Measurements from ENCODE around the gene ADAMTS15. TPM values are rescaled to one million over a fixed set of nuclear protein-coding genes. Genes with fewer than 3 reads are reported as not detected.
A peak's percentile ranks its signal among the peaks of the same experiment; 100 is the strongest.

The ADAMTS15 gene
- total RNA-seq, 1 donor from 2014 or later = 81.6 TPM

- no peaks in the 10 kb centered on the region for H3K9me3 Mint-ChIP-seq (ENCODE audit: unreplicated experiment)
These were observed 20.7 kb upstream of the ADAMTS15 start for GRCh38 chr11:130427581-130428315.

GRCh38 chr11:130428316-130429119 is 19.9 kb upstream of the ADAMTS15 start, which contains the start of gene ADAMTS8:
ADAMTS8 (minus strand) TSS chr11:130428609; CDS start chr11:130428286, 323 bp downstream.
- no peak for DNase-seq (ENCODE audit: extremely low spot score, unreplicated experiment)
- TF ChIP-seq CTCF (IDR thresholded peaks at IDR 0.05) = no peak

More at GRCh38 chr11:130427581-130428315, 20.7 kb upstream of the ADAMTS15 start:
- H3K4me3 Mint-ChIP-seq (ENCODE audit: unreplicated experiment) = peak overlapping the region; percentile 63
- H3K27me3 Mint-ChIP-seq (ENCODE audit: unreplicated experiment) = peaks cover 65% of the 10 kb centered on the region
- TF ChIP-seq CTCF (IDR thresholded peaks at IDR 0.05) = peak; percentile 42
- no peak overlapping the region for H3K27ac Mint-ChIP-seq (ENCODE audit: unreplicated experiment)
- DNase-seq (ENCODE audit: extremely low spot score, unreplicated experiment) = no peak
- peaks cover 5% of the 10 kb centered on the region for H3K36me3 Mint-ChIP-seq (ENCODE audit: unreplicated experiment)
- peaks cover 16% of the 10 kb centered on the region for H3K4me1 Mint-ChIP-seq (ENCODE audit: unreplicated experiment)

DNA sequence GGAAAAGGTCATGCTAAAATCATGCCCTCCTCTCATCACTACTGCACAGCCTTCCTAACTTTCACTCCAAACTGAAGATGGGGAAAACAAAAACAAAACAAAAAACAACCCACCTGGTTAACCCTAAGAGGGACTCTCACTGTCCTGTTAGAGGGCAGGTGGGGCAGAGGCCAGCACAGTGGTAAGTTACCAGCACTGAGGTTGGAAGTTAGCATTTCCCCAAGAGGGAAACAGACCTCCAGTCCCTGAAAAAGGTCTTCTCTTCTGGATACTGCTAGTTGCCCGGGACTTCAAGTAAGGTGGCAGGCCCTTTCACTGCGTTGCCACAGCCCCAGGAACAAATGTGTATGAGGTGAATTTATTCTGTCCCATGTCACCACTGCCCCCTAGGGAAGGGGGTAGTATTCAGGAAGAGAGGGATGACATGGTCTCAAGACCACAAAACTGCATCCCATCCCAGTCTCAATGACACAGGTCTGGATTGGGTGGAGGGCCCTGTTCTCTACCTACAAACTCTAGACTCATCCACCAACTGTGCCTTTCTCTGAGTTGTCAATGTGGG is 19.2 kb upstream of the ADAMTS15 start:
- peaks cover 57% of the 10 kb centered on the region for H3K27me3 Mint-ChIP-seq (ENCODE audit: unreplicated experiment)
- peaks cover 16% of the 10 kb centered on the region for H3K4me1 Mint-ChIP-seq (ENCODE audit: unreplicated experiment)
- H3K9me3 Mint-ChIP-seq (ENCODE audit: unreplicated experiment) = no peaks in the 10 kb centered on the region
- peak overlapping the region; percentile 76 for H3K4me3 Mint-ChIP-seq (ENCODE audit: unreplicated experiment)
- no peak for DNase-seq (ENCODE audit: extremely low spot score, unreplicated experiment)
- H3K27ac Mint-ChIP-seq (ENCODE audit: unreplicated experiment) = no peak overlapping the region
- no peak for TF ChIP-seq CTCF (IDR thresholded peaks at IDR 0.05)
- peaks cover 5% of the 10 kb centered on the region for H3K36me3 Mint-ChIP-seq (ENCODE audit: unreplicated experiment)

More at GRCh38 chr11:130428316-130429119, 19.9 kb upstream of the ADAMTS15 start, which contains the start of gene ADAMTS8:
- peaks cover 16% of the 10 kb centered on the region for H3K4me1 Mint-ChIP-seq (ENCODE audit: unreplicated experiment)
- no peaks in the 10 kb centered on the region for H3K9me3 Mint-ChIP-seq (ENCODE audit: unreplicated experiment)
- peak within 1 kb of the TSS; percentile 76 for H3K4me3 Mint-ChIP-seq (ENCODE audit: unreplicated experiment)
- peaks cover 61% of the 10 kb centered on the region for H3K27me3 Mint-ChIP-seq (ENCODE audit: unreplicated experiment)
- H3K36me3 Mint-ChIP-seq (ENCODE audit: unreplicated experiment) = peaks cover 5% of the 10 kb centered on the region
- no peak within 1 kb of the TSS for H3K27ac Mint-ChIP-seq (ENCODE audit: unreplicated experiment)

DNA sequence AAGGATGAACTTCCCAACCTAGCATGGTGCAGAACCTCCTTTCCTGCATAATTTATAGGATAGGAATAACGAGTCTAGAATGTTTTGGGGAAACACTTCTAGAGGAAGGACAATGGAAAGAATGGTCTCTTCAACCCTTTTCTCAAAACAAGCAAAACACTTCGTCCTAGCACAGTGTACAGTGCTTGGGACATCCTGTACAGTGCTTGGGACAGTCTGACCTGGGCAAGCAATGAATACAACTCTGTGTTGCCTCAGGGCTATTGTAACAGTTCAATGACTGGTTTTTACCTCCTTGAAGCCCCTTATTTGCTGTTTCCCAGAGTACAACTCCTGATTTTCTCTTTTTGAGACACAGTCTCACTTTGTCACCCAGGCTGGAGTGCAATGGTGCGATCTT is 18.5 kb upstream of the ADAMTS15 start:
- Mint-ChIP-seq H3K27ac (ENCODE audit: unreplicated experiment) (no peak overlapping the region), H3K9me3 (ENCODE audit: unreplicated experiment) (no peaks in the 10 kb centered on the region), H3K27me3 (ENCODE audit: unreplicated experiment) (peaks cover 50% of the 10 kb centered on the region), H3K36me3 (ENCODE audit: unreplicated experiment) (peaks cover 5% of the 10 kb centered on the region), H3K4me3 (ENCODE audit: unreplicated experiment) (no peak overlapping the region), H3K4me1 (ENCODE audit: unreplicated experiment) (peaks cover 16% of the 10 kb centered on the region)
- no peak for TF ChIP-seq CTCF (IDR thresholded peaks at IDR 0.05)
- no peak for DNase-seq (ENCODE audit: extremely low spot score, unreplicated experiment)

All from osteocyte (in vitro differentiated cells).